Subcutaneous adipose tissue (tissue), 4 donors: Measurements from ENCODE around the gene GRK6. TPM values are rescaled to one million over a fixed set of nuclear protein-coding genes. Genes with fewer than 3 reads are reported as not detected.

Experiments
- CTCF ChIP-seq: fragments of 450-650 bp; IDR thresholded peaks from one replicate; pipeline ENCODE4 v1.5.1; 2016; ENCODE audit warnings: low read depth, mild to moderate bottlenecking, control low read depth, antibody characterized with exemption, moderate library complexity
- total RNA-seq, 4 donors: library from RNA; depleted of rRNA; stranded (reverse); fragments of >200 nt; gene quantifications; one replicate each; pipeline ENCODE4 v1.1.0, GENCODE V29; 2016

The GRK6 gene
- total RNA-seq, 4 donors from 2014 or later, result 9.3 to 22.6 (median 19.7) TPM

GRCh38 chr5:177455661-177456590 lies 29.4 kb downstream of the GRK6 start:
- no peak for TF ChIP-seq CTCF

- no peak for TF ChIP-seq CTCF
These were observed 30.1 kb downstream of the GRK6 start for GRCh38 chr5:177456591-177456964.

GRCh38 chr5:177456976-177457851 lies 30.7 kb downstream of the GRK6 start:
- no peak for TF ChIP-seq CTCF

- TF ChIP-seq CTCF, result no peak
These were observed 31.6 kb downstream of the GRK6 start for GRCh38 chr5:177457852-177458681.

- no peak for TF ChIP-seq CTCF
These were observed 32.5 kb downstream of the GRK6 start for GRCh38 chr5:177458912-177459350.

- TF ChIP-seq CTCF, result no peak
These were observed 32.9 kb downstream of the GRK6 start for GRCh38 chr5:177459357-177459756.
